ENCODE measurements around the gene PHLPP1.

PHLPP1 gene

DNA sequence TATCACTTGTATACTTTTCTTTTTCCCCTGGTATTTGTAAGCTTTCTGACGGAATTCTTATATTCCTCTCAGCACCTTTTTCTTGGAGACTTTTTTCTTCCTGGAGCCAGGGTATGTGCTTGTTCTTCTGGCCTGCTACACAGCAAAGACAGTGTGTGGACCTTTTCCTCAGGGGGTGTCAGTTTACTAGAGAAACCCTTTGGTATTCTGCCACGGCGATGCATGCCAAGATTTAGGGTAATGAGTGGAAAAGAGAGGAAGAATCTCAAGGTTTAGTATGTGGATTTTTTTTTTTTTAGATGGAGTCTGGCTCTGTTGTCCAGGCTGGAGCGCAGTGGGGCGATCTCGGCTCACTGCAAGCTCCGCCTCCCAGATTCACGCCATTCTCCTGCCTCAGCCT, 152.2 kb downstream of the PHLPP1 start:
- TF ChIP-seq CTCF (IDR thresholded peaks at IDR 0.05; ENCODE audit: insufficient read depth, low read depth, low read length, missing control alignments): no peak
- no peak for DNase-seq (ENCODE audit: low read depth)

DNA sequence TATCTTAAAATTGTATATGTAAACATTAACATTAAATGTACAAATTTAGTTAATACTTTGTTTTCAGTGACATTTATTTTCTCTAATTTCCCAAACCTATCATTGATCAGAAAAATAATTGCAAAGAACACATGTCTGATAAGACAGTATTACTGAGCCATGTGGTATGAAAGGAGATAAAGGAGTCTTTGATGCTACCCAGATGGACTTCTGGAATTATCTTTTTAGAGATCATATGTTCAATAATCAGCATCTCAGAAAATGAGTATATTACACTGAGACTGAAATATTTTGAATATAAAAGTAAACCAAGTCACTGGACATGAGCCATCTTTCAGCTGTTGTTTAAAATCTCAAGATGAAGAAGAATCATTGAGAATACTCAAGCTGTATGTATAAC, 153.3 kb downstream of the PHLPP1 start:
- DNase-seq (ENCODE audit: low read depth): no peak
- TF ChIP-seq CTCF (IDR thresholded peaks at IDR 0.05; ENCODE audit: insufficient read depth, low read depth, low read length, missing control alignments): no peak
- no peak overlapping the region for H3K4me3 ChIP-seq (ENCODE audit: low read length)

More for the DNA sequence above, 152.2 kb downstream of the PHLPP1 start:
- no peak overlapping the region for H3K4me3 ChIP-seq (ENCODE audit: low read length)

DNA sequence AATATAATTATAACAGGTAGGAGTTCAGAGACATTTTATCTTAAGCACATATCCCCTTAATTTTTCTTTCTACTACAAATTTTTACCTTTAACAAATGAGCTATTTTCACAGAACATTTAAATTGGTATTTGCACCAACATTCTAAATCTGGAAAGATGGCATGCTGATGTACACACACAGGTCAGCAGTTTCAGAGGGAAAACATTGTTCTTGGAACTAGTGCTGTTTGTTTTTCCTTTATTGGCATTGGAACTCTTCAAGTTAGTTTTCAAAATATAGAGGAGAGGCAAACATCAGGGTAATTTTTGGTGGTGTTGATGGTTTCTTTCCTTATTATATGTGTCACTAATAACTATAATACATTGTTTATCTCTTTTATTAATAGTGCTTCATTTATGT, 155.3 kb downstream of the PHLPP1 start:
- no peak for TF ChIP-seq CTCF (IDR thresholded peaks at IDR 0.05; ENCODE audit: insufficient read depth, low read depth, low read length, missing control alignments)
- DNase-seq (ENCODE audit: low read depth): no peak
- no peak overlapping the region for H3K4me3 ChIP-seq (ENCODE audit: low read length)

DNA sequence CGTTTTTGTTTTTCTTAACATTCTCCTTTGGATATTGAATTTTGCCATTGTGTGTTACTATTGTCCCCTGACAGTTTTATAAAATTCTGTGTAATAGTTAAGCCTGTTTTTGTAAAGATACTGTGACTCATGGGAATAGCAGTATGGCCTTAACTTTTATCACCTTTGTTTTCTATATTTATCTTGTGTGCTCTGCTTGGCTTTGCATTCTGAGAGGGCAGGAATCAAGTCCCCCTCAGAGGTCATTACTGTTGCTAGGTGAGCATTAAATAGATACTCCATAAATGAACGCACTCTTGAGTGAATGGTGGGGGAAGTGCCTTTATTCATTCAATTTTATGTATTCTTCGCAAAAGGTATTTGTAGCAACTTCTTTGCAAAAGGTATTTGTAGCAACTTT, 160.0 kb downstream of the PHLPP1 start:
- DNase-seq (ENCODE audit: low read depth): no peak
- no peak for TF ChIP-seq CTCF (IDR thresholded peaks at IDR 0.05; ENCODE audit: insufficient read depth, low read depth, low read length, missing control alignments)
- no peak overlapping the region for H3K4me3 ChIP-seq (ENCODE audit: low read length)

DNA sequence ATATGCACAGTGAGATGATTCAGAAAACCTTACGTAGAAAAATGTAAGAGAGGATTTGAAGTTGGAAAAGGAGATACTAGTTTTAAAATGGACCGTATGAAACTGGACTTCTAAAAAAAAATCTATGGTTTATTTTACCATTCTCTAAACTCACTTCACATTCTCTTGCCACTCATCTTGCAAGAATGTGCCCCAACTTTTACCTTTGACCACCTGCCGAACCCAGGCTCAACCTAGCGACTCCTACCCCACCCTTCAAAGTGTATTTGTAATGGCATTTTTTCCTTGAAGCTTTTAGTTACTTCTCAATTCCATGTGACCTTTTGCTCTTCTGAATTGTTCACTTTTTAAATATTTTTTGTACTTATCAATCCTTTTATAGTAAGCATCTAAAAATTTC, 160.8 kb downstream of the PHLPP1 start:
- no peak for DNase-seq (ENCODE audit: low read depth)
- no peak overlapping the region for H3K4me3 ChIP-seq (ENCODE audit: low read length)
- TF ChIP-seq CTCF (IDR thresholded peaks at IDR 0.05; ENCODE audit: insufficient read depth, low read depth, low read length, missing control alignments): no peak

DNA sequence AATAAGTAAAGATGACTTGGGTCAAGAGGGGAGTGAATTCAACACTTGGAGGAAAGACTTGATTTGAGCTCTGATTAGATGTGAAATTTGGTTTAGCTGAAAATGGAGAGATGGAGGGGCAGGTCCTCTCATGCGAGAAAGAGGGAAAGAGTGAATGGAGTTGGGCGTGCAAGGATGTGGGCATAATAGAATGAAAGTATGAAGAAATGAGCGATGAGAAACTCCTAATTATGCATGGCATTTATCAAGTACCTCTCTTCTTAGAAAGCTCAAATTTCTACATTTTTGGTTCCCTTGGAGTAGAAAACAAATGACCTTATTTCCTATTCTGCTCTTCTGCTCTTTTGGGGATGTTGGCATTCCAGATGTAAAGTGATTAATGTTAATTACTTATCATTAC, 161.5 kb downstream of the PHLPP1 start:
- no peak for TF ChIP-seq CTCF (IDR thresholded peaks at IDR 0.05; ENCODE audit: insufficient read depth, low read depth, low read length, missing control alignments)
- no peak for DNase-seq (ENCODE audit: low read depth)
- no peak overlapping the region for H3K4me3 ChIP-seq (ENCODE audit: low read length)

GRCh38 chr18:62877411-62878221, 162.3 kb downstream of the PHLPP1 start:
- no peak for TF ChIP-seq CTCF (IDR thresholded peaks at IDR 0.05; ENCODE audit: insufficient read depth, low read depth, low read length, missing control alignments)
- H3K4me3 ChIP-seq (ENCODE audit: low read length): no peak overlapping the region
- DNase-seq (ENCODE audit: low read depth): no peak
